ENCODE data around the gene PLCG1.
A peak's percentile ranks its signal among the peaks of the same experiment; 100 is the strongest.

Gene PLCG1

DNA sequence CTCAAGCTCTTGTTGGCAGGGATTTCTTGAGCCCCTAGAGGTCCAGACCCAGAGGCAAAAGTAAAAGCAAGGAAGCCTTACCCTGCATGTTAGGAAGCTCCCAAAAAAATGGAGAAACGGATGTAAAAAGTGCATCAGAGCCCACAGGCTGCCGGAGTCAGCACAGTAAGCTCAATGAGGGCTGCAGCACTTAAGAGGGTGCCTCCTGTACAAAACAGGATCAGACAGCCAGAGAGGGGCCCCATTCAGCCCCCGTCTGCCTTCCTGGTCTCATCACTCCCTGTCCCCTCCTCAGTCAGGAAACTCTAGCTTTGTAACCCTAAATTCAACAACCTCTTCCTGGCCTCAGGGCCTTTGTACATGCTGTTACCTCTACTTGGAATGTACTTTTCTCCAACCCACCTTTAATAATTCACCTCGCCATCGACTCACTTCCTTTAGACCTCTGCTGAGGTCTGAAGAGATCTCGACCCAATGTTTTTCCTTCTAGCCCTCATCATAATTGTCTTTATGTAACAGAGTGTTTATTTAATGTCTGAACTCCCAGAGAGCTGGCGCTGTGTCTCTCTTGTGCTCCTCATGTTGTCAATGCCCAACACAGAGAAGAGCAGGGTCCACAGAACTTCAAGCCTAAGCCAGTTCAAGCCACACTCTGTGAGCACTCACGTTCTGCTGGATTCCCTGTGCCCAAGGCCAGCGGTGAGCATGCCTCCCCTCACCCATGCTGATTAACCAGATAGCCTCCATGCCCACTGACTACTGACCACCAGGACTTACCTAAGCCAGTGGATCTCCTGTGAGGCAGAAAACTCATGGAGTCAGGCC is 2.8 kb upstream of the PLCG1 start:
- DNase-seq (ENCODE audit: low read depth) = no peak
- TF ChIP-seq, protein P1, sequence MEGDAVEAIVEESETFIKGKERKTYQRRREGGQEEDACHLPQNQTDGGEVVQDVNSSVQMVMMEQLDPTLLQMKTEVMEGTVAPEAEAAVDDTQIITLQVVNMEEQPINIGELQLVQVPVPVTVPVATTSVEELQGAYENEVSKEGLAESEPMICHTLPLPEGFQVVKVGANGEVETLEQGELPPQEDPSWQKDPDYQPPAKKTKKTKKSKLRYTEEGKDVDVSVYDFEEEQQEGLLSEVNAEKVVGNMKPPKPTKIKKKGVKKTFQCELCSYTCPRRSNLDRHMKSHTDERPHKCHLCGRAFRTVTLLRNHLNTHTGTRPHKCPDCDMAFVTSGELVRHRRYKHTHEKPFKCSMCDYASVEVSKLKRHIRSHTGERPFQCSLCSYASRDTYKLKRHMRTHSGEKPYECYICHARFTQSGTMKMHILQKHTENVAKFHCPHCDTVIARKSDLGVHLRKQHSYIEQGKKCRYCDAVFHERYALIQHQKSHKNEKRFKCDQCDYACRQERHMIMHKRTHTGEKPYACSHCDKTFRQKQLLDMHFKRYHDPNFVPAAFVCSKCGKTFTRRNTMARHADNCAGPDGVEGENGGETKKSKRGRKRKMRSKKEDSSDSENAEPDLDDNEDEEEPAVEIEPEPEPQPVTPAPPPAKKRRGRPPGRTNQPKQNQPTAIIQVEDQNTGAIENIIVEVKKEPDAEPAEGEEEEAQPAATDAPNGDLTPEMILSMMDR (conservative IDR thresholded peaks at IDR 0.05; ENCODE audit: low read depth, low read length) = no peak
- H3K4me3 ChIP-seq (ENCODE audit: low read depth, low read length) = no peak overlapping the region

DNA sequence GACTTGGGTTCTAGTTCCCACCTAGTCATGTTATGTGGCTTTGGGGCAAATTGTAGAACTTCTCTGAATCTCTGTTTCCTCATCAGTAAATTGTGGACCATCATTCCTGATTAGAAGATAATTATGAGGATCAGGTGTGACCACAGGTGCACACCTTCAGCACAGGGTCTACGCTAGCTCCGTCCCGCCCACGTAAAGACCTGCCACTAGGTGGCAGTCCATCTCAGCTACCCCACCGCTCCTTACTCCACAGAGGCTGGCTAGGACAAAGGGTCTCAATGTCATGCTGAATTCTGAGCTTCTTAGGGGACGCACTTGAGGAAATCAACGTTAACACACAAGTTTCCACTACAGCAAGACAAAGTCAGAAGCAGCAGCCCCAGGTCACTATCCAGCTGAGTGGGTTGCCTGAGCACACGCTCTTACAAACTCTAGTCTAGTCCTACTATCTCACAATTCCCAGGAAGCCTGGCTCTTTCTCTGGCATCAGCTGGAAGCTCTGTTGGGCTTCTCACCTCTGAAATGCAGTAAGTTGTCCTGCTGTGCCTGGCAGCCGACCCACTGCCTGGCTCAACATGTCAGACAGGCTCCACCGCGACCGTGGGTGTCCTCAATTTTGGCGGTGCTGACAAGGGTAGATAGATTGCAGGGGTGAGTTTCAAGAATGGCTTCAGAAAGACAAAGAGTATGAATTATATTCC is 2.0 kb upstream of the PLCG1 start:
- H3K4me3 ChIP-seq (ENCODE audit: low read depth, low read length) = no peak overlapping the region
- TF ChIP-seq, protein P1 (conservative IDR thresholded peaks at IDR 0.05; ENCODE audit: low read depth, low read length) = peak; percentile 89
- peak; percentile 56 for DNase-seq (ENCODE audit: low read depth)

DNA sequence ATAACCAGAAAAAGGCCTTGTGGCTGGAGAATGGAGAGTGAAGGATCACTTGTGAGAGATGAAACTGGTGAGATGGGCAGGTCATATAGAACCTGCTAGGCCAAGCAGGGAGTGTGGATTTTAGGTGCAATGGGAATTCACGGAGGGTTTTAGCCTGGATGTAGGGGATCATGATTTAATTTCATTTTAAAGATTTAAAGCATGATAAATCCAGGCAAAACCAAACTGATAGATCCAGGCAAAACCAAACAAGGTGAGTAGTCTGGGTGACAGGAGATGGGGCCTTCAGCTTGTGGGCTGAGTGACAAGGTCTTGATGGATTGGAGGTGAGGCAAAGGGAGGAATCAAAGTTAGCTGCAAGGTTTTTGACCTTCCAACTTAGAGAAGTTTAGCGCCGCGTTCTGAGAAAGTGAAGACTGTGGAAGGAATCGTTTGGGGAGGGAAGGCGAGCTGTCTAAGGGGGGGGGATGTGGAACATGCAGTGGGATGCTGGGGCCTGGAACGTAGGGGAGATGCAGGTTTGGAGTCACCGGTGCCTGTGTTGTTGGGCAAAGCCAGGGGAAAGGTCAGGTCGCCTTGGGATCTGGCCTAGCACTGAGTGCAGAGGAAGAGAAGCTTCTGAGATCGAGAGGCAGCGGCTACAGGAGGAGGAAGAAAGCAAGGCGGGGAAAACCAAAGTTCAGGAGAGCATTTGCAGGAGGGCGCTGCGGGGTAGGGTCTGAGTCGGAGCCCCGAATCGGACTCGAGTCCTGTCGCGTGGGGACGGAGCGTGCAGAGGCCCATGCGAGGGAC is 1.3 kb upstream of the PLCG1 start:
- no peak for DNase-seq (ENCODE audit: low read depth)
- peak overlapping the region; percentile 84 for H3K4me3 ChIP-seq (ENCODE audit: low read depth, low read length)
- TF ChIP-seq, protein P1 (conservative IDR thresholded peaks at IDR 0.05; ENCODE audit: low read depth, low read length) = no peak

DNA sequence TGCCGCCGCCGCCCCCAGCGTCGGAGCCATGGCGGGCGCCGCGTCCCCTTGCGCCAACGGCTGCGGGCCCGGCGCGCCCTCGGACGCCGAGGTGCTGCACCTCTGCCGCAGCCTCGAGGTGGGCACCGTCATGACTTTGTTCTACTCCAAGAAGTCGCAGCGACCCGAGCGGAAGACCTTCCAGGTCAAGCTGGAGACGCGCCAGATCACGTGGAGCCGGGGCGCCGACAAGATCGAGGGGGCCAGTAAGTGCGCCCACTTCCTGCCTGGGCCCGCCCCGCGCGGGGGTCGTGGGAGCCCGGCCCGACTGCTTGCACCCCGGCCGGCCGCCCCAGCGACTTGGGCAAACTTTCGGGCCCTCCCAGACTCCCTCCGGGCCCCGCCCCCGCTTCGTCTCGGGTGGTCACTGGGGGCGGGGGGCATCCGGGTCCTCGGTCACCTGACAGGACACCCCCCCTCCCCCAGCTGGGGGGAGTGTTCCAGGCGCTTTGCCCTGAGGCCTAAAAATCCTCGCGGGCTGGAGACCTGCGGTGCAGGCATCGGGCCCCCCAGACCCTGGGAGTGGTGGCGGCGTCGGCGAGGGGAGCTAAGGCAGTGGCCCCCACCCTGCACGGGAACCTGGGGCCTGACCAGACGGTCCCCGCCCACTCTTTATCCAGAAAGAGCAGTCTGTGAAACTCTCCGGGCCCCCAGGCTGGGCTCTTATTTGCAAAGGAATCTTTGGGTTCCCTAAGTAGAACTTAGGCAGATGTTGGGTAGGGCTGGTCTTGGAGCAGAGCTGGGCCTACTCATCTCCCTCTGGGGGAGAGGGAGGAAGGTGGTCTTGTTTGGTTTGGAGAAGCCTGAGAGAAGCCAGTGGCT is 501 bp downstream of the PLCG1 start:
- H3K4me3 ChIP-seq (ENCODE audit: low read depth, low read length) = peak overlapping the region; percentile 84
- TF ChIP-seq, protein P1 (conservative IDR thresholded peaks at IDR 0.05; ENCODE audit: low read depth, low read length) = no peak
- DNase-seq (ENCODE audit: low read depth) = peak; percentile 64

DNA sequence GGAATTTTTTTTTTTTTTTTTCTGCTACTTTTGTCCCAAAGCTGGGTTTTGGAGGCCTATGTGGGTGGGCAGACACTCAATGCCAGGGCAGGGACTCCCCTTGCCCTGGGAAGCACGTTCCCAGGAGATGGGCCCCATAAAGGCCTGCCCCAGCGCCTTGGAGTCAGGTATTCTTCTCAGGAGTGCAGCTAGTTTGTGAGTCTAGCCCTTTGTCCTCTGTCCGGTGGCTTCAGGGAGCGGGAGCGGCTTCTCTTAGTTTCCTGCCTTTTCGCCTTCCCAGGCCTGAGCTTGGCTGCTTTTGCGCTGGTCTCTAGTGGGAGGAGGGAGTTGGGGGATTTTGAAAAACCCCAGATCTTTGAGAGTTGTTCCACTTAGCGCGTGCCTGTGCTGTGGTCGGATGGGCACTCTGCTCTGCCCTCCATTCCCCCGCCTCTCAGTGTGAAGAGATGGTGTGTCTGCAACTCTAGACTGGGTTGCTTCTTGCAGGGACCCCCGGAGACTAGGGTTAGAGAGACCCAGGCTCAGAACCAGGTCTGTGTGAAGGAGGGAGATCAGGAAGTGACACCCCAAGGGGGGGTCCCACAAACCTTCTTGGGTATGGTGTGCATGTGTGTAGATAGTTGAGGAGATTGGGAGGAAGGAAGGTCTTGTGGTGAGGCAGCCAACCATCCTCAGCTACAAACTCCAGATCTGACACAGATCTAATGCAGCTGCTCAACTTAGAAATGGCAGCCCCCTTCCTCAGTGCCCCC is 1.3 kb downstream of the PLCG1 start:
- H3K4me3 ChIP-seq (ENCODE audit: low read depth, low read length) = peak overlapping the region; percentile 84
- TF ChIP-seq, protein P1 (conservative IDR thresholded peaks at IDR 0.05; ENCODE audit: low read depth, low read length) = no peak
- no peak for DNase-seq (ENCODE audit: low read depth)

All from choroid plexus epithelial cell (primary cell).